ENCODE results near the gene TRERF1.

DNA sequence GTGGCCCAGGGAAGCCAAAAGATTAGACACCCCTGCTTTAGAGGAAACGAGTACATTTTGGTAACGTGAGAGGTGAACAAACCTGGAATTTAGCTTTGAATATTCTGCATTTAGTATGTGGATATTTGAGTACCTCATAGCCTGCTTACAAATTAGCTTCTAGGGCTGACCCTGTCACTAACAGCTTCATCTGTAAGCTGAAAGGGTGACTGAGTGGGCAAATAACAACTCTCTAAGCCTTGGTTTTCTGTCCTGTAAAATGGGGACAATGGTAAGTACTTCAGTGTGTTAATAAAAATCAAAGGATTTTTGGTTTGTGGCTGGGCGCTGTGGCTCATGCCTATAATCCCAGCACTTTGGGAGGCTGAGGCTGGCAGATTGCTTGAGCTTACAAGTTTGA, 248.5 kb downstream of the TRERF1 start:
- TF ChIP-seq, protein P1, sequence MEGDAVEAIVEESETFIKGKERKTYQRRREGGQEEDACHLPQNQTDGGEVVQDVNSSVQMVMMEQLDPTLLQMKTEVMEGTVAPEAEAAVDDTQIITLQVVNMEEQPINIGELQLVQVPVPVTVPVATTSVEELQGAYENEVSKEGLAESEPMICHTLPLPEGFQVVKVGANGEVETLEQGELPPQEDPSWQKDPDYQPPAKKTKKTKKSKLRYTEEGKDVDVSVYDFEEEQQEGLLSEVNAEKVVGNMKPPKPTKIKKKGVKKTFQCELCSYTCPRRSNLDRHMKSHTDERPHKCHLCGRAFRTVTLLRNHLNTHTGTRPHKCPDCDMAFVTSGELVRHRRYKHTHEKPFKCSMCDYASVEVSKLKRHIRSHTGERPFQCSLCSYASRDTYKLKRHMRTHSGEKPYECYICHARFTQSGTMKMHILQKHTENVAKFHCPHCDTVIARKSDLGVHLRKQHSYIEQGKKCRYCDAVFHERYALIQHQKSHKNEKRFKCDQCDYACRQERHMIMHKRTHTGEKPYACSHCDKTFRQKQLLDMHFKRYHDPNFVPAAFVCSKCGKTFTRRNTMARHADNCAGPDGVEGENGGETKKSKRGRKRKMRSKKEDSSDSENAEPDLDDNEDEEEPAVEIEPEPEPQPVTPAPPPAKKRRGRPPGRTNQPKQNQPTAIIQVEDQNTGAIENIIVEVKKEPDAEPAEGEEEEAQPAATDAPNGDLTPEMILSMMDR (conservative IDR thresholded peaks at IDR 0.05; ENCODE audit: low read depth, low read length) = no peak
- no peak for TF ChIP-seq EZH2 (IDR thresholded peaks at IDR 0.05; ENCODE audit: low read length, unreplicated experiment)
